GM19467 (cell line): Measurements from ENCODE around the gene CADM1.

Experiments
- ATAC-seq: cut with Tn5 transposase; IDR thresholded peaks from one replicate; pipeline ENCODE4 v1.9.1; 2021; ENCODE audit warnings: mild to moderate bottlenecking, moderate library complexity; ENCODE audit not compliant: unreplicated experiment

CADM1 gene

DNA sequence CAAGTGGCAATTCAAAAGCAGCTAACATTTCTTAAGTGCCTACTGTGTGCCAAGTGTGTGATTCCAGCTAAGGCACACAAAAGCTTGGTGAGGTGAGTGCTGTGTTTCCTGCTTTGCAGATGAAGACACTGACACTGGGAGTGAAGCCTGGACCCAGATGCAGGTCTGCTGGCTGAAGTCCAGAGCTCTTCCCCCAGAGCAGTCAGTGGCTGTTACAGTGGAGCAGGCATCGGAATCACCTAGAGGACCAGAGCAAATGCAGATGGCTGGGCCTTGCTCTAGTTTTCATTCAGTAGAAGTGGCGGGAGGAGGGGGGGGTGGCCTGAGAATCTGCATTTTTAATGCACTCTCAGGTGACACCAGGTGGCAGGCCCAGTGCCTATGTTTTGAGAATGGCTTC is 342.3 kb downstream of the CADM1 start:
- ATAC-seq: no peak

DNA sequence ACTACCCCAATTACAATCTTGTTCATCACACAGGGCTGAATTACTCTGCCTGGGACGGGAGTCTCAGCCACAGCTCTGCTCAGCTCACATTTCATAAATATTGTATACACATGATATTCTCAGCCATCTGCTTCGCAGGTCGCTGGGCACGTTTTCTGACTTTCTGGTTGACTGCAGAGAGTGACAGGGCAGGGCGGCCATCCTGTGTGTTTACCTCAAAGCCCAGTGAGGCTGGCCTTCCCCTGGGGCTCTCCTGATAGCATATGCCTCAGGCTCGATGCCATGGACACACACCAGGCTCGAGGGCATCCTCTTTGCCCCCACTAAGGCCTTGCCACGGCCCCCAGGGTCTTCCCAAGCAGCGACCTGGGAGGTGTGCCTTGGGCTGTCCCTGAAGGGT is 345.0 kb downstream of the CADM1 start:
- ATAC-seq: no peak

DNA sequence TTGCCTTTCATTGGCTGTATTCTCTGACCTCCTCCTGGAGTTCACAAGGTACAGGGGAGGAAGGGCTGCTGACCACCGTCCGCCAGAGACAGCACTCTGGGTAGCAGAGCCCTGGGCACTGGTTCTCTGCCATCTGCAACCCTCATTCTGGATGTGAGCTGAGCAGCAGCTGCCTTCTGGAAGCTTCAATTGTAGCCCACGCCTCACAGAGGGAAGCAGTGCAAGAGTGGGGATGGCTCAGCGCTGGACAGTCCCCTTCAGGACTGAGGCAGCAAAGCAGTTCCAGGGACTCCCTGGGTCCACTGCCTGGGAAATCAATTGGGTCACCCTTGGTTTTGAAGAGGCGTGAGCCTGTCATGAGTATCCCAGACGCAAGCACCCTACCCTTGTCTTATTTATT is 346.2 kb downstream of the CADM1 start:
- ATAC-seq: no peak

DNA sequence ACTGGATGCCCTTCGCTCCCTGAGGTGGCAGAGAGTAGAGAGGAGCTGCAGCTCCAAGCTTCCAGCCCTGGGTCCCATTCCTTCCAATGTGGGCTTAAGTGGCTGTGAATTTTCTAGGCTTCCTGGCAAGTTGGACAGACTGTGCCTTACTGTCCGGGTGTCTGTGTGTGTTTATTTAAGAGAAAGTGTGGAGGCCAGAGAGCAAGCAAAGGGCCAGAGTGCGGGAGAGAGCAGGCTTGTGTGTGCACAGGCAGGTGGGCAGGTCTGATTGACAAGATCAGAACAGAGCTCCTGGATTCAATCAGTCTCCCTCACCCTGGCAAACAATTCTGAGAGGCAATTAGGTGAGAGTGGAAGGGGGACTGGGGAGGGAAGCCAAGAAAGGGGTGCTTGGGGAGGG is 347.0 kb downstream of the CADM1 start:
- no peak for ATAC-seq

DNA sequence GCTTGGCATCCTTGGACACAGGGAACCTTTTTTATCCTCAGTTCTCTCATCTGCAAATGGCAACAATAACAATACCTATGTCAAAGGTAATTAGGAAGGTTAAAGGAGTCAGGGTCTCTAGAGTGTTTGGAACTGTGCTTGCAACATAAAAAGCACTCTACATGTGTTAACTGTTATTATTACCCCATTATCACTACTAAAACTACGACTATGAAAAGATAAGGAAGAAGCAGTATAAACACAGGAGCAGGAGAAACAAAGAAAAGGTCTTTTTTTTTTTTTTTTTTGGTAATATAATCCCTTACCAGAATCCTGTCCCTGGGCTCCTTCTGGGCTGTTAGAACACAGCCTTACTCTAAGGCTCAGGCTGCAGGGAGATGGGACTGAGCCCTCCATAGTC is 348.2 kb downstream of the CADM1 start:
- no peak for ATAC-seq

DNA sequence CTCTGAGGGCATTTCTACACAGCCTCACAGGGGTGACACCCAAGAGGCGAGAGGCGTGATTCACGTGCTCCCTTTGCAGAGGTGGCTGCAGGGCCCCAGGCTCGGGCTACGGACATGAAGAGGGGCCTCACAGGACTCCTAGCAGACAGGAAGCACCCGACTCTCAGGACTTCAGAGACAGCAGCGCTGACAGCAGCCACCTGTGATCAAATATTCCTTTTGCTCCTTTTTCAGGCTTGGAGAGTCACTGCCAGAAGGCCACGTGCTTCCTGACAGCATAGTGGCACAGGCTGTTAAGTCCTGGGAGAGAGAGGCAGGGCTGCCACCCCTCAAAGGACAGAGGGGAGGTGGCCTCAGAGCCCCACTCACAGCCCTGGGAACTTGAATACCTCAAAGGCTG is 348.9 kb downstream of the CADM1 start:
- no peak for ATAC-seq

DNA sequence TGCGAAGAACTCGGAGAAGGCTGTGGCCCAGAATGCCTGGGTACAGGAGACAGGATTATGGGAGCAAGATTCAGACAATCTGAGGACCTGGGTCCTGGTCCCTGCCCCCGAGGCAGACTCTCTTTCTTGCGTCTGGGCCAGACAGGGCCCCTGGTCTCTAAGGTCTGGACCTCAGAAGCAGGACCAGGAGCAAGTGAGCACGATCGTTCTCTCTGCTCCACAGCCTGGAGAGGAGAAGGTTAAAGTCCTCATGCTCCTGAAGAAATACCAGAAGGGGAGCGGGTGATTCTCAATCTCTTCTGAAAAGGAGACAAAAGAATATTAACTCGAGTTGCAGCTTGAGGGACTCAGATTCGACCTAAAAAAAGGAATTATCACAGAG is 349.9 kb downstream of the CADM1 start:
- no peak for ATAC-seq

DNA sequence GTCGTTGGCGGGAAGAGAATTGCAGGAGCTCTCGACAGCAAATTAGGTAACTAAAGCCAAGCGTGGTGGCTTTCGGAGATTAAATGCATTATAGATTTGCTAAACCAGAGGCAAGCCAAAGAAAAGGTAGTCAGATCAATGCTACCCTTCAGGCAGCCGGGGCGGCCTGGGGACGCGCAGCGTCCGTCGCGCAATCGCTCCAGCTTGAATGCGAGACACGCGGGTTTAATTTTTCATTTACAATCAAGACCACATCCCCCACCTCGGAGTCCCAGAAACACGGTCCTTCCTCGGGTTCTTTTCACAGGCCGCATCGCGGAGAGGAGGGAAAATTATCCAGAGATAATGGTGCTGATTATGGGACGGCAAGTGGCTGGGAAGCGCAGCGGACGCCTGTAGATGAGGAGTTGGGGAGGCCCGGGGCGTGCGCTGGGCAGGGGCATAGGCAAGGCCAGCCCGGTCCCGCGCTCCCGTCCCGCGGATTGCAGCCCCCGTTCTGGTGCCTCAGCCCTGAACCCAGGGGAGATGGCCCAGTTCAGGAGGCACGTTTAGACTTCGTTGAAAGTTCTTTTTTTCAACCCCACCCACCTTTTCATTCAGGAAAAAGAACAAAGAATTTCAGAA is 350.4 kb downstream of the CADM1 start:
- ATAC-seq: no peak

DNA sequence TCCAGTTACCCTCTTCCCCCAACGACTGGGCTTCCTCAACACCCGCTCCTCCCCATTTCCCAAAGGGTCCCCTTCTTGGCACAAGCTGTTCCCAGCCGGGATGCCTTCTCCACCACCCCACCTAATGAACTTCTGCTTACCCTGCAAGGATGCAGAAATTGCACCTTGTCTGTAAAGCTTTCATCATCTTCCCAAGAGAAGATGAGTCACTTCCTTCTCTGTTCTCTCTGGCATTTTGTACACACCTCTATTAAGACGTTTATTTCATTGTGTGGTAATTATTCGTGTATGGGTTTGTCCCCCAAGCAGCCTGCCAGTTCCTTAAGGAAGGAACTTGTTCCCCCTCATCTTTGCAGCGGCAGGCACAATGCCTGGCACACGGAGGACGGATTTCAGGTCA is 351.1 kb downstream of the CADM1 start:
- ATAC-seq: no peak

DNA sequence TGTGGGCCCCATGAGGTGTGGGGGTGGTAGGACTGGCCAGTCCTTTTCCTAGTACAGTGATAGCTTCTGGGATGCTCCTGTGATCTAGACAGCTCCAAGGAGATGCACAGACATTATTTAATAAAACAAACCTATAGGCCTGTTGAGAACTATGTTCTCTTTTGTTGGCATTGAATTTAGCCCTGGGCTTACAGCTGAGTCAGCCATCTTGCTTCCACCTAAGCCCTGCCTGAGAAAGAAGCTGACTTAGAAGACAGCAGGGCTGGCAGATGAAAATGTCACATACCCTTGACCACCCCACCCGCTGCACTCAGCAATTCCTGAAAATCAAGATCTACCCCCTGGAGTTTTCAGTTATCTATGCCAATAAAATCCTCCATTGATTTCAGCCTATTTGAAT is 353.2 kb downstream of the CADM1 start:
- no peak for ATAC-seq

DNA sequence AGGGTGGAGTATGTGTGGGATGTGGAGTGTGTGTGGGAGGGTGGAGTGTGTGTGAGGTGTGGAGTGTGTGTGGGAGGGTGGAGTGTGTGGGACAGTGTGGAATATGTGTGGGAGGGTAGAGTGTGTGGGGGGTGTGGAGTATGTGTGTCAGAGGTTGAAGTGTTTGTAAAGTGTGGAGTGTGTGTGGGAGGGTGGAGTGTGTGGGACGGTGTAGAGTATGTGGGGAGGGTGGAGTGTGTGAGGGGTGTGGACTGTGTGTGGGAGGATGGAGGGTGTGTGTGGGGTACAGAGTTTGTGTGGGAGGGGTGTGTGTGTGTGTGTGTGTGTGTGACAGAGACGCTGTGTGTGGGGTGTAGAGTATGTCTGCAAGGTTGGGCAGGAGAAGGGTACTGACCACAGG is 355.5 kb downstream of the CADM1 start:
- ATAC-seq: no peak

DNA sequence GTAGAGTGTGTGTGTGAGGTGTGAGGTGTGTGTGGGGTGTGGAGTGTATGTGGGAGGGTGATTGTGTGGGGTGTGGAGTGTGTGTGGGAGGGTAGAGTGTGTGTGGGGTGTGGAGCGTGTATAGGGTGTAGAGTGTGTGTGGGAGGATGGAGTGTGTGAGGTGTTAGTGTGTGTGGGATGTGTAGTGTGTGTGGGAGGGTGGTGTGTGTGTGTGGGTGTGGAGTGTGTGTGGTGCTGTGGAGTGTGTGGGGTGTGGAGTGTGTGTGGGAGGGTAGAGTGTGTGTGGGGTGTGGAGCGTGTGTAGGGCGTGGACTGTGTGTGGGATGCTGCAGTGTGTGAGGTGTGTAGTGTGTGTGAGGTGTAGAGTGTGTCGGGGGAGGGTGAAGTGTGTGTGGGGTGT is 356.1 kb downstream of the CADM1 start:
- ATAC-seq: no peak

DNA sequence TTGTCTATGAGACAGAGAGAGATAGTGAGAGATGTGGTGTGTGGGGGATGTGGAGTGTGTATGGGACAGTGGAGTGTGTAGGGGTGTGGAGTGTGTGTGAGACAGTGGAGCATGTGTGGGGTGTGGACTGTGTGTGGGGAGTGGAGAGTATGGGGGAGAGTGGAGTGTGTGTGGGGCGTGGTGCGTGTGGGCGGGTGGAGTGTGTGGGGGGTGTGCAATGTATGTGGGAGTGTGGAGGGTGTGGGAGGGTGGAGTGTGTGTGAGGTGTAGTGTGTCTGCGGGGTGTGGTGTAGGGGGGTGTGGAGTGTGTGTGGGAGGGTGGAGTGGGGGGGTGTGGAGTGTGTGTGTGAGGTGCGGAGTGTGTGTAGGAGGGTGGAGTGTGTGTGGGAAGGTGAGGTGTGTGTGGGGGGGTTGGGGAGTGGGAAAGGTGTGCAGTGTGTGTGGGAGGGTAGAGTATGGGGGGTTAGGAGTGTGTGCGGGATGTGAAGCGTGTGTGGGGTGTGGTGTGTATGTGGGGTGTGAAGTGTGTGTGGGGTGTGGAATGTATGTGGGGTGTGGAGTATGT is 356.9 kb downstream of the CADM1 start:
- ATAC-seq: no peak

DNA sequence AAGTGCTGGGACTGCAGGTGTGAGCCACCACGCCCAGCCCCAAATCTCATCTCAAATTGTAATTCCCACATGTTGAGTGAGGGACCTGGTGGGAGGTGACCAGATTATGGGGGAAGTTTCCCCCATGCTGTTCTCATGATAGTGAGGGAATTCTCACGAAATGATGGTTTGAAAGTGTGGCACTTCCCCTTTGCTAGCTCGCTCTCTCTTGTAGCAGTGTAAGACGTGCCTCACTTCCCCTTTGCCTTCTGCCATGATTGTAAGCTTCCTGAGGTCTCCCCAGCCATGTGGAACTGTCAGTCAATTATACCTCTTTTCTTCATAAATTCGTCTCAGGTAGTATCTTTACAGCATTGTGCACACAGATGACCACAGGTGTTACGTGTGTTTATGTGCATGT is 357.8 kb downstream of the CADM1 start:
- ATAC-seq: no peak

DNA sequence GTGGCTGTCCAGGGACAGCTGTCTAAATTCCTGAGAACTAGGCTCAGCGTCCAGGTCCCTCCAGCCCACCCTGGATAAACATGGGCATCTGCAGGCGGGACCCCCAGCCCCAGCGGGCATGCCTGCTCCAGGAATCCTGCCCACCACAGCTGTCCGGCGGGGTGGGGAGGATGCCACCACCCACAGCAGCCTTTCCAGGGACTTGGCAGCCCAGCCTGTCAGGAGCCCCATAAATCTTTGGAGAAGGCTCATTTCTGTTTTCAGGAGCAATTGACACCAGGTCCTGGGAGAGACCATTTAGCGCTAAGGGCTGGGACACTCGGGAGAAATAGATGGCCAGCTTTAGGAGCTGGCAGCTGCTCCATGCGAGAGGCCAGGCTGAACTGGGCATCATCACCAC is 358.9 kb downstream of the CADM1 start:
- ATAC-seq: no peak

DNA sequence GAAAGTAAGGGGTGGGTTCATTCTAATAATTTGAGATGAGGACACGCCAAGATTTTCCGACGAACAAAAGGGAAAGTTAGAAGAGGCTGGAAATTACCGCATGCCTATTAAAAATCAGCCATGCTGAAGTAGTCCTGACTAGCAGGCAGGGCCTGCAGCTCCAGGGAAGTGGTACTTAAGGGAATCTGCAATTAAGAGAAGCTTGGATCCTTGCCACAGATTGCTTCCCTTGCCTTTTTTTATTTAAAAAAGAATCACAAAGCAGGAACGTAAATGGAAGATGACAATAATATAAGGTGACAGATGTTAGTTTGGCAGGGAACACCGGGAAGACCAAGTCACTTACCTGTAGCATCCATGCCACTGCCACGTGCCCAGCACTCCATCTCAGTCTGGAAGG is 359.3 kb downstream of the CADM1 start:
- ATAC-seq: no peak

DNA sequence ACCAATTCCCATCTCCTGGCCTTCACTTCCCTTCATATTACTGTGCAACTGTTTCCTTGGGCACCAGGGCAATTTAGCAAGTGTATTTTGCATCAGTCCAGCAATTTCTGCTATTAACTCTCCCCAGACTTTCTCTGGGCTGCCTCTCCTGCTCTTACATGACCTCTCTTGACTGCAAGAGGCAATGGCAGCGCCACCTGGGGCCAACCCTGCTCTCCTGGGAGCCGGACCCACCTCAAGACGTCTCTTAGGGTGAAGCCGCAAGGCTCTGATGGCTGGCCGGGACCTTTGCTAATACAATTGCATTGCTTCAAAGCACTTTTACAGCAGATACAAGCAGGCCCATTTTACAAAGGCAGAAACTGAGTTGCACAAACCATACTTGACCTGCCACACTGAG is 360.2 kb downstream of the CADM1 start:
- no peak for ATAC-seq

DNA sequence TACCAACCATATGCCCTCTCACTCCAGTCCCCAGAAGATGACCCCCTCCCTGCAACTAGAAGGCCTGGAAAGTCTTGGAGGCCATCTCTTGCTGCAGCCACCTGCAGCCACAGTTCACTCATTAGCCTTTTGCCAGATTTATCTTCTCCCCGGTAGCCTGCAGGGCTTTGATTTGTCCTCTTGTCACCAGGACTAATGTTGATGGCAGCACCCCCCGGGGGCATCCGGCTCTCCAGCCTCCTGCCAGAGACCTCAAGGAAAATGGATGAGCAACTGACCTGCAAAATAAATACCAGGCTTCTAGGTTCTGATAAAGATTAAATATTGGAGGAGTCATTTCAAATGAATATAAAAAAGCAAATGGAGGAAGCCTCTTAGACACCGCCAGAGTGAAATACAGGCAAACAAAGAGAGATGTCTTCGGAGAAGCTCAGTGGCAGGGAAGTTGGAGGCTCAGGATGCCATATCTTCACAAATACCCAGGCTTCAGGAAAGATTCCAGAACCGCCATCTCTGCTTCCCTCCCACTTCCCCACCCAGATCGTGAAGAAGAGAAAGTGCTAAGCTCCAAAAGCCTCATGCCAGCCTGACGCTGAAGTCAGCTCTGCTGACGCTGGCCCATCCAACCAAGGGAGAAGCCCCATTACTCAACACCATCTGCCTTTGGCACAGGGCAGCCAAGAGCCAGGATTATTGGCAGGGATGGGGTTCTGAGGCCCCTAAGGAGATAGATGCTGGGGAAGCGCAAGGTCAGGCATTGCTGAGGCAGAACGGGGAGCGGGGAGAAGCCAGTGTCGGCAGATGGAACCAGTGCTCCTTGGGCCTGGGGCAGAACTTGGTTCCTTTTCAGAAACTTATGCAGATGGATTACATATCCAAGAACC is 362.7 kb downstream of the CADM1 start:
- no peak for ATAC-seq

DNA sequence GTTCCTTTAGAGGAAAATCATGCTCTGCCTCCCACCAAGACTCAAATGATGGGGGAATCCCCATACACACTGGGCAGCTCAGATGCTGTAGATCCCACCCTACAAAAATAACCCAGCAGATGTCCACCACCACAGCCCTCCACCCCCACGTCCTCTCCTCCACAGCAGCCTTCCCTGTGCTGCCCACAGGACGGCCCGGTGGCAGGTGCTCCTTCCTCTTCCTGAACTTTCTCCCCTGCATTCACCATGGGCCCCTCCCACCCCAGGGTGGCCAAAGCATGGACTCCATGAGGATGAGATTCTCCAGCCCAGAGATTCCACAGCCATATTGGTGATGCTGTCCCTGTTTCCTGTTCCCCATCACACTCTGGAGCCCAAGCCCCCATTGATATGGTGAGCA is 368.3 kb downstream of the CADM1 start:
- no peak for ATAC-seq

DNA sequence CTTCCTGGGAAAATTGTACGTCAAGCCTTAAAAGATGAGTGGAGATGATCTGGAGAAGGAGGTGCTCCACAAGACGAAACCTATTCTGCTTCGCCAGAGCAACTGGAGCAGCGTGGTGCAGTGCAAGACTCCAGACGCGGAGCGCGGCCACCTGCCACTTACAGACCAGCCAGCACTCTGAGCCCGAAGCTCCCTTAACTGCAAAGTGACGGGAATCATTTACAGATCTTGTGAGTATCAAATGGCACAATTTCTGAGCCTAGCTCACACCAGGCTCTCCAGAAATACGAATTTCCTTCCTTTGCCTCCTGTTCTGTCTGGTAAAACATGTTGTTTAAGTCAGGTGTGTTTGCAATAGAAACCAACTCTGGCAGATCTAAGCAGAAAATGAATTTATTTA is 369.3 kb downstream of the CADM1 start:
- ATAC-seq: no peak

DNA sequence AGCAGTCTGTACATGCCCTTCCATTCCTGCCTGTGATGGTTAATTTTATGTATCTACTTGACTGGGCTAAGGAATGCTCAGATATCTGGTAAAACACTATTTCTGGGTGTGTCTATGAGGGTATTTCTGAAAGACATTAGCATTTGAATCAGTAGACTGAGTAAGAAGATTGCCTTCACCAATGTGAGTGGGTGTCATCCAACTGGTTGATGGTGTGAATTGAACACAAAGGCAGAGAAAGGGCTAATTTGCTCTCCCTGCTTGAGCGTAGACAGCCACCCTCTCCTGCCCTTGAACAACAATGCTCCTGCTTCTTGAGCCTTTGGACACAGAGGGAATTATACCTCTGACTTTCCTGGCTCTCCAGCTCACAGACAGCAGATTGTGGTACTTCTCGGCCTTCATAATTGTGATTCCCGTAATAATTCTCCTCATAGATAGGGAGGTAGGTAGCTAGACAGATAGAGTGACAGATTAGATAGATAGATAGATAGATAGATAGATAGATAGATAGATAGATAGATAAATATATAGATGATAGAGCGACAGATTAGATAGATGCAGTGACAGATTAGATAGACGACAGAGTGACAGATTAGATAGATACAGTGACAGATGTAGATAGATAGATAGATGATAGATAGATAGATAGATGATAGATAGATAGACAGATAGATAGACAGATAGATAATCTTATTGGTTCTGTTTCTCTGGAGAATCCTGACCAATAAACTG is 370.6 kb downstream of the CADM1 start:
- ATAC-seq: no peak
